ENCODE results near the gene SCOC. TPM values are rescaled to one million over a fixed set of nuclear protein-coding genes. Genes with fewer than 3 reads are reported as not detected.

SCOC gene
- total and polyA plus RNA-seq, 10 of the 15 experiments (the other 5 are each of a cell fraction or from before 2014, with no cell fraction given): 28.2 to 154 (median 54.0) TPM

- TF ChIP-seq BCLAF1 (IDR thresholded peaks at IDR 0.05) (no peak), PBX3 (IDR thresholded peaks at IDR 0.05; ENCODE audit: insufficient replicate concordance, low read depth, low read length) (no peak), RAD21 (IDR thresholded peaks at IDR 0.05; ENCODE audit: insufficient read depth, low read depth, low read length) (peak; percentile 62), SRF (IDR thresholded peaks at IDR 0.05; ENCODE audit: low read depth in 2 of 2, low read length in 2 of 2) (no peak), POLR2A (IDR thresholded peaks at IDR 0.05; ENCODE audit: low read depth, low read length) (no peak), TCF12 (IDR thresholded peaks at IDR 0.05; ENCODE audit: low read depth, low read length) (no peak), KAT2A (conservative IDR thresholded peaks at IDR 0.05; ENCODE audit: control insufficient read depth, low read depth, low read length) (no peak), IKZF2 (IDR thresholded peaks at IDR 0.05) (no peak), PAX8 (IDR thresholded peaks at IDR 0.05) (no peak)
Measured at GRCh38 chr4:140359562-140360427, 13.7 kb upstream of the SCOC start (continued).

All from GM12878 (cell line).